OCI-LY7 (cell line): ENCODE measurements around the gene GCKR. TPM values are rescaled to one million over a fixed set of nuclear protein-coding genes. Genes with fewer than 3 reads are reported as not detected.
"Not testable (repeated sequence)": the region's sequence is repeated elsewhere in the genome, so short reads cannot be mapped to it uniquely, and the experiment has no call there.

Source experiments
- BruUV-seq: library from RNA; stranded (reverse); fragments of 400-500 nt; replicated peaks from 2 replicates; lab custom pipeline; 2021; lab: Mats Ljungman, UMichigan
- CTCF ChIA-PET: fragments of 300-600 bp; sonication (Branson Sonifier 250); formaldehyde crosslinking; loops from one replicate; lab custom pipeline; 2022; ENCODE audit warnings: antibody characterized with exemption; ENCODE audit not compliant: unreplicated experiment; lab: Charles Lee
- POLR2A ChIA-PET: fragments of 300-600 bp; sonication (Branson Sonifier 250); formaldehyde crosslinking; loops from one replicate; lab custom pipeline; 2022; ENCODE audit warnings: antibody characterized with exemption; lab: Charles Lee
- DNase-seq: peaks from one replicate; pipeline ENCODE4 v3.0.0-alpha.2; 2015; ENCODE audit warnings: low spot score
- H2AFZ ChIP-seq: fragments of 200-600 bp; sonication (generic), shearing (Covaris generic); 2 replicates; pipeline ENCODE4 v1.6.1; 2014; ENCODE audit warnings: mild to moderate bottlenecking, antibody characterized with exemption, low read length, moderate library complexity
- H3K27ac ChIP-seq: fragments of 200-600 bp; sonication (generic); 2 replicates; pipeline ENCODE4 v1.5.1; 2014; ENCODE audit warnings: mixed run types, low read depth, mild to moderate bottlenecking, moderate library complexity, low read length, inconsistent platforms; ENCODE audit not compliant: poor library complexity, severe bottlenecking
- H3K36me3 ChIP-seq: fragments of 200-600 bp; sonication (generic); 2 replicates; pipeline ENCODE4 v1.6.1; 2014; ENCODE audit warnings: mild to moderate bottlenecking, antibody characterized with exemption, low read length, moderate library complexity, mixed read lengths; ENCODE audit not compliant: insufficient read depth
- H3K4me1 ChIP-seq: fragments of 200-600 bp; sonication (generic); 2 replicates; pipeline ENCODE4 v1.5.1; 2014; ENCODE audit warnings: mild to moderate bottlenecking, low read length; ENCODE audit not compliant: insufficient read depth, poor library complexity, severe bottlenecking
- H3K4me2 ChIP-seq: fragments of 200-600 bp; sonication (generic); 2 replicates; pipeline ENCODE4 v1.6.1; 2014; ENCODE audit warnings: mild to moderate bottlenecking, low read length
- H3K4me3 ChIP-seq: fragments of 200-600 bp; sonication (generic); 2 replicates; pipeline ENCODE4 v1.5.1; 2014; ENCODE audit warnings: mild to moderate bottlenecking, low read depth, low read length; ENCODE audit not compliant: poor library complexity, severe bottlenecking
- H3K79me2 ChIP-seq: fragments of 200-600 bp; sonication (generic); 2 replicates; pipeline ENCODE4 v1.6.1; 2016; ENCODE audit warnings: low read depth, mild to moderate bottlenecking, low read length, moderate library complexity, mixed read lengths; ENCODE audit not compliant: insufficient read depth
- H3K9me2 ChIP-seq: fragments of 200-600 bp; sonication (generic); 2 replicates; pipeline ENCODE4 v1.6.1; 2016; ENCODE audit warnings: mild to moderate bottlenecking, low read length, mixed read lengths; ENCODE audit not compliant: insufficient read depth
- H3K9me3 ChIP-seq: fragments of 200-600 bp; sonication (generic); 2 replicates; pipeline ENCODE4 v1.6.1; 2014; ENCODE audit warnings: mild to moderate bottlenecking, mixed run types, low read length, mixed read lengths
- H4K20me1 ChIP-seq: fragments of 200-600 bp; sonication (generic); 2 replicates; pipeline ENCODE4 v1.6.1; 2014; ENCODE audit warnings: mild to moderate bottlenecking, antibody characterized with exemption, low read length, moderate library complexity, mixed read lengths; ENCODE audit not compliant: insufficient read depth
- EZH2phosphoT487 ChIP-seq: fragments of 200-600 bp; sonication (generic); IDR thresholded peaks from 2 replicates; pipeline ENCODE4 v1.6.1; 2018; ENCODE audit warnings: low read depth, borderline replicate concordance, mild to moderate bottlenecking, mixed run types, antibody characterized with exemption, low read length, moderate library complexity, mixed read lengths
- intact Hi-C: fragments of 100-400 bp; cut with micrococcal nuclease; formaldehyde crosslinking; loops from one replicate; pipeline ENCODE4 v1.10.0; 2022; ENCODE audit not compliant: unreplicated experiment
- total RNA-seq, 2 experiments: library from RNA; depleted of rRNA in 1 of 2; stranded (reverse); fragments of >200 nt in 1 of 2; shearing (Covaris generic) in 1 of 2; gene quantifications; 2 replicates each; pipeline ENCODE4 v1.2.3, GENCODE V29; 2014 to 2022
- TF ChIP-seq, protein P1 (sequence below): fragments of 200-600 bp; sonication (generic); conservative IDR thresholded peaks from 2 replicates; pipeline ENCODE4 v1.5.1; 2014; ENCODE audit warnings: mild to moderate bottlenecking, antibody characterized with exemption, low read length, moderate library complexity, mixed read lengths

Gene GCKR
- total RNA-seq, 2 experiments from 2014 or later = not detected

DNA sequence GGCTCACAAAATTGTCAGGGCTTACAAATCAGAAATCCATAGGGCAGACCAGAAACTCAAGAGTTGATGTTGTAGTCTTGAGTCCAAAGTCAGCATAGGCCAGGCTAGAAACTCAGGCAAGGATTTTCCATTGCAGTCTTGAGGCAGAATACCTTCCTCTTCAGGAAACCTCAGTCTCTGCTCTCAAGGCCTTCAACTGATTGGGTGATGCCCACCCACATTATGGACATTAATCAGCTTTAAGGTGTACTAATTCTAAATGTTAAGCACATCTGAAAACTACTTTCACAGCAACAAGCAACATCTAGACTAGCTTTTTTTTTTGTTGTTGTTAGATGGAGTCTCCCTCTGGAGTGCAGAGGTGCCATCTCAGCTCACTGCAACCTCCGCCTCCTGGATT, 54.9 kb downstream of the GCKR start:
- Histone ChIP-seq H3K9me2 (no peaks in the 10 kb centered on the region), H3K4me2 (no peak overlapping the region), H2AFZ (no peak overlapping the region), H3K9me3 (no peaks in the 10 kb centered on the region), H3K4me1 (no peaks in the 10 kb centered on the region), H3K79me2 (no peaks in the 10 kb centered on the region), H3K36me3 (no peaks in the 10 kb centered on the region), H3K4me3 (no peak overlapping the region), H4K20me1 (no peaks in the 10 kb centered on the region), H3K27ac (no peak overlapping the region)
- CTCF ChIA-PET = no interaction called here
- BruUV-seq = no TSS peak
- POLR2A ChIA-PET = no interaction called here
- TF ChIP-seq, protein P1, sequence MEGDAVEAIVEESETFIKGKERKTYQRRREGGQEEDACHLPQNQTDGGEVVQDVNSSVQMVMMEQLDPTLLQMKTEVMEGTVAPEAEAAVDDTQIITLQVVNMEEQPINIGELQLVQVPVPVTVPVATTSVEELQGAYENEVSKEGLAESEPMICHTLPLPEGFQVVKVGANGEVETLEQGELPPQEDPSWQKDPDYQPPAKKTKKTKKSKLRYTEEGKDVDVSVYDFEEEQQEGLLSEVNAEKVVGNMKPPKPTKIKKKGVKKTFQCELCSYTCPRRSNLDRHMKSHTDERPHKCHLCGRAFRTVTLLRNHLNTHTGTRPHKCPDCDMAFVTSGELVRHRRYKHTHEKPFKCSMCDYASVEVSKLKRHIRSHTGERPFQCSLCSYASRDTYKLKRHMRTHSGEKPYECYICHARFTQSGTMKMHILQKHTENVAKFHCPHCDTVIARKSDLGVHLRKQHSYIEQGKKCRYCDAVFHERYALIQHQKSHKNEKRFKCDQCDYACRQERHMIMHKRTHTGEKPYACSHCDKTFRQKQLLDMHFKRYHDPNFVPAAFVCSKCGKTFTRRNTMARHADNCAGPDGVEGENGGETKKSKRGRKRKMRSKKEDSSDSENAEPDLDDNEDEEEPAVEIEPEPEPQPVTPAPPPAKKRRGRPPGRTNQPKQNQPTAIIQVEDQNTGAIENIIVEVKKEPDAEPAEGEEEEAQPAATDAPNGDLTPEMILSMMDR = no peak
- no peak for TF ChIP-seq EZH2phosphoT487
- intact Hi-C loops = no loop called here
- no peak for DNase-seq

DNA sequence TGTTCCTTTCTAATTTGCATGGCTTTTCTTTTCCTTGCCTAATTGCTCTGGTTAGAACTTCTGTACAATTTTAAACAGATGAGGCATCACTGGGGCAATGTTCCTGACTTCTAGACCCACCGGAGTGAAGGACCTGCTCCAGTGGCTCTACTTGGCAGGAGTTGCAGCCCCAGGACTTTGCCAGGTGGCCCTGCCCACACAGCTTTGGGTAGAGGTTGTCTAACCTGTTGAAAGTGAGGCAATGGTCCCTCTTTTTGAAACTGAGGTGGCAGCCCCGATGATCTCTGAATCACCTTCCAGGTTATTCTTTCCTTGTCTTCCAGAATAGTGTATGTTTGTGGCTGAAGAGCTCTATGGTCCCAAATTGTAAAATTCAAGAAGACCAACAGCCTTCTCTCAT, 56.3 kb downstream of the GCKR start:
- no peak overlapping the region for H3K4me2 ChIP-seq
- ChIA-PET POLR2A (interaction anchor here (0.6 to 0.9 kb wide), 2 partner anchors 14 to 37 kb away, joined by 3 to 4 read pairs; no protein-coding TSS in a partner anchor), CTCF (no interaction called here)

DNA sequence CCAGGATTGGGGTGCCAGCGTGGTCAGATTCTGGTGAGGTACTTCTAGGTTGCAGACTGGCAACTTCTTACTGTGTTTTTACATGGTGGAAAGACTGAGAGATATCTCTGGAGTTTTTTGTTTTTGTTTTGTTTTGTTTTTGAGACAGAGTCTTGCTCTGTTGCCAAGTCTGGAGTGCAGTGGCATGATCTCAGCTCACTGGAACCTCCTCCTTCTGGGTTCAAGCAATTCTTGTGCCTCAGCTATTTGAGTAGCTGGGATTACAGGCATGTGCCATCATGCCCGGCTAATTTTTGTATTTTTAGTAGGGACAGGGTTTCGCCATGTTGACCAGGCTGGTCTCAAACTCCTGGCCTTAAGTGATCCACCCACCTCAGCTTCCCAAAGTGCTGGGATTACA, 57.8 kb downstream of the GCKR start:
- H4K20me1 ChIP-seq, H3K4me2 ChIP-seq, H3K4me1 ChIP-seq, H3K36me3 ChIP-seq, CTCF ChIA-PET, BruUV-seq, H3K79me2 ChIP-seq, H3K27ac ChIP-seq, intact Hi-C loops, H3K9me3 ChIP-seq, H3K4me3 ChIP-seq, H3K9me2 ChIP-seq, DNase-seq, POLR2A ChIA-PET, H2AFZ ChIP-seq: not testable (repeated sequence)

More for the DNA sequence above, 56.3 kb downstream of the GCKR start:
- H3K4me3 ChIP-seq = no peak overlapping the region
- no peaks in the 10 kb centered on the region for H3K4me1 ChIP-seq
- no peak for TF ChIP-seq EZH2phosphoT487
- TF ChIP-seq, protein P1 = no peak
- intact Hi-C loops = no loop called here
- no peak overlapping the region for H2AFZ ChIP-seq
- H3K9me3 ChIP-seq = no peaks in the 10 kb centered on the region
- no peaks in the 10 kb centered on the region for H3K79me2 ChIP-seq
- BruUV-seq = no TSS peak
- H3K36me3 ChIP-seq = no peaks in the 10 kb centered on the region
- DNase-seq = no peak
- no peaks in the 10 kb centered on the region for H4K20me1 ChIP-seq
- no peak overlapping the region for H3K27ac ChIP-seq
- no peaks in the 10 kb centered on the region for H3K9me2 ChIP-seq
